K562 (cell line): ENCODE results near the gene SPIN2A. TPM values are rescaled to one million over a fixed set of nuclear protein-coding genes. Genes with fewer than 3 reads are reported as not detected.

ENCODE experiments used
- ATAC-seq: fragments of 200-7000 bp; cut with Tn5 transposase; 3 replicates; pipeline ENCODE4 v1.9.1; 2020; ENCODE audit warnings: moderate library complexity
- BruUV-seq: library from RNA; stranded (reverse); fragments of 400-500 nt; replicated peaks from 2 replicates; lab custom pipeline; 2021; lab: Mats Ljungman, UMichigan
- CTCF ChIA-PET: fragments of 300-600 bp; formaldehyde crosslinking; extraction: SDS; loops from one replicate; lab custom pipeline; 2021; ENCODE audit warnings: low intra/inter-chr PET ratio; lab: Yijun Ruan, JAX
- POLR2A ChIA-PET: fragments of 300-600, 350-650 bp; sonication (Branson Sonifier 250); formaldehyde crosslinking; extraction: SDS; loops from one replicate; lab custom pipeline; 2021; ENCODE audit warnings: antibody characterized with exemption, inconsistent platforms; lab: Yijun Ruan, JAX
- DNase-seq, 4 experiments: peaks; one replicate each; pipeline versions ENCODE4 v3.0.0 to v3.0.0-alpha.2; 2011 to 2018; ENCODE audit warnings: low spot score in 3 of 4, mixed read lengths in 3 of 4; ENCODE audit errors: extremely low read depth in 1 of 4
- FAIRE-seq: peaks from 2 replicates; lab custom pipeline; 2011; peaks lifted over from hg19 to GRCh38; lab: Jason Lieb, UNC
- H2AFZ ChIP-seq: 2 replicates; pipeline ENCODE4 v1.6.0; 2011; ENCODE audit warnings: low read depth, low read length, control low read depth, inconsistent platforms
- H3K27ac ChIP-seq: fragments of 200-600 bp; 3 replicates; pipeline ENCODE4 v1.8.0; 2011; ENCODE audit warnings: low read depth, mild to moderate bottlenecking, control low read depth, inconsistent platforms, low read length, moderate library complexity, mixed read lengths; ENCODE audit errors: extremely low read depth
- H3K27me3 ChIP-seq, 2 experiments: fragments of 300-600 bp in 1 of 2; 2 replicates in 1 of 2; 3 replicates in 1 of 2; pipeline versions ENCODE4 v1.6.0 to v1.8.0; 2011; ENCODE audit warnings: inconsistent platforms in 2 of 2, low read length in 2 of 2, mild to moderate bottlenecking in 1 of 2, mixed read lengths in 1 of 2, moderate library complexity in 1 of 2; ENCODE audit not compliant: control insufficient read depth in 2 of 2, insufficient read depth in 2 of 2
- H3K36me3 ChIP-seq: fragments of 300-600 bp; 3 replicates; pipeline ENCODE4 v1.8.0; 2011; ENCODE audit warnings: mild to moderate bottlenecking, low read length, inconsistent platforms; ENCODE audit not compliant: control insufficient read depth, insufficient read depth
- H3K4me1 ChIP-seq, 2 experiments: fragments of 200-600 bp in 1 of 2; replicated peaks in 1 of 2; 2 replicates in 1 of 2; 3 replicates in 1 of 2; pipeline versions ENCODE4 v1.5.1 to v1.8.0; 2011; ENCODE audit warnings: inconsistent platforms in 2 of 2, low read length in 2 of 2, mild to moderate bottlenecking in 1 of 2, mixed read lengths in 1 of 2, moderate library complexity in 1 of 2; ENCODE audit not compliant: control insufficient read depth in 2 of 2, insufficient read depth in 2 of 2
- H3K4me2 ChIP-seq: 2 replicates; pipeline ENCODE4 v1.6.1; 2011; ENCODE audit warnings: low read length, control low read depth, inconsistent platforms, mixed read lengths; ENCODE audit not compliant: insufficient read depth
- H3K4me3 ChIP-seq: fragments of 200-600 bp; sonication (generic), shearing (Covaris generic); 2 replicates; pipeline ENCODE4 v1.5.1; 2016; ENCODE audit warnings: control low read depth, inconsistent platforms
- H3K79me2 ChIP-seq: fragments of 200-600 bp; 3 replicates; pipeline ENCODE4 v1.8.0; 2011; ENCODE audit warnings: low read length, inconsistent platforms; ENCODE audit not compliant: control insufficient read depth, insufficient read depth
- H3K9ac ChIP-seq, 2 experiments: 2 replicates each; pipeline versions ENCODE4 v1.6.0 to v1.6.1; 2011; ENCODE audit warnings: low read depth in 2 of 2, low read length in 2 of 2, control low read depth in 1 of 2, inconsistent platforms in 1 of 2, mild to moderate bottlenecking in 1 of 2, mixed read lengths in 1 of 2; ENCODE audit not compliant: insufficient read depth in 1 of 2
- H3K9me1 ChIP-seq: one replicate; pipeline ENCODE4 v1.6.0; 2011; ENCODE audit warnings: inconsistent platforms, mild to moderate bottlenecking, low read length, moderate library complexity; ENCODE audit not compliant: control insufficient read depth, insufficient read depth
- H3K9me3 ChIP-seq: replicated peaks from 2 replicates; pipeline ENCODE4 v1.5.1; 2011; ENCODE audit warnings: low read depth, low read length, inconsistent platforms; ENCODE audit not compliant: control insufficient read depth, insufficient read depth
- H4K20me1 ChIP-seq: replicated peaks from 2 replicates; pipeline ENCODE4 v1.6.1; 2011; ENCODE audit warnings: low read length, inconsistent platforms, mixed read lengths; ENCODE audit not compliant: control insufficient read depth, insufficient read depth
- CCAR2 ChIP-seq: fragments of 200-400 bp; formaldehyde crosslinking; IDR thresholded peaks from 2 replicates; pipeline ENCODE4 v1.6.1; 2017; ENCODE audit warnings: mild to moderate bottlenecking, low read depth, low read length
- NR2C1 ChIP-seq, 2 experiments: fragments of 450-650 bp; IDR thresholded peaks; 2 replicates each; pipeline ENCODE4 v1.6.1; 2017; ENCODE audit warnings: mild to moderate bottlenecking in 2 of 2, antibody characterized with exemption in 1 of 2, inconsistent platforms in 1 of 2, missing compliant biosample characterization in 1 of 2, missing genetic modification characterization in 1 of 2
- PBX2 ChIP-seq, 2 experiments: IDR thresholded peaks in 1 of 2; conservative IDR thresholded peaks in 1 of 2; 2 replicates each; pipeline ENCODE4 v1.6.1; 2016; ENCODE audit warnings: low read depth in 2 of 2, mild to moderate bottlenecking in 1 of 2, missing compliant biosample characterization in 1 of 2, missing genetic modification characterization in 1 of 2, moderate library complexity in 1 of 2
- WGBS: fragments of 100-300 bp; shearing (Covaris generic); methylation state at CpG from one replicate; pipeline ENCODE4 v1.1.6; 2016; ENCODE audit warnings: low coverage, mixed read lengths; ENCODE audit not compliant: insufficient coverage; ENCODE audit errors: missing lambda C conversion rate; 5-methylcytosine and 5-hydroxymethylcytosine counted together
- in situ Hi-C: fragments of 300-500 bp; cut with MboI; formaldehyde crosslinking; loops from 4 replicates; pipeline ENCODE4 v1.15.0; 2018; ENCODE audit warnings: inconsistent platforms, mixed read lengths
- intact Hi-C: fragments of 100-400 bp; cut with micrococcal nuclease; formaldehyde crosslinking; loops from 2 replicates; pipeline ENCODE4 v1.14.2; 2022
- polyA plus RNA-seq, 8 experiments: library from polyadenylated mRNA; depleted of rRNA in 4 of 8; stranded (reverse) in 5 of 8; unstranded in 3 of 8; fragments of >200 nt; fragmentation: Nextera tagmentation in 2 of 8; fragmentation: Illumina TruSeq in 1 of 8; extraction: Ambion mirVana in 2 of 8; extraction: Trizol in 1 of 8; gene quantifications; 2 replicates each; pipeline versions ENCODE4 v1.2.1 to v1.2.3, GENCODE V29; 2011 to 2014; ENCODE audit warnings: inconsistent platforms in 1 of 8, missing spikeins in 1 of 8
- total RNA-seq, 7 experiments: library from RNA; depleted of rRNA in 6 of 7; stranded (reverse); fragments of >200 nt in 6 of 7; fragmentation: Illumina TruSeq in 2 of 7; extraction: Trizol in 2 of 7; gene quantifications; 2 replicates each; pipeline versions ENCODE4 v1.2.1 to v1.2.3, GENCODE V29; 2011 to 2021; ENCODE audit warnings: low replicate concordance in 1 of 7
- TF ChIP-seq, protein P1 (sequence below), 2 experiments: fragments of 450-650 bp; formaldehyde crosslinking in 1 of 2; IDR thresholded peaks; 2 replicates each; pipeline versions ENCODE4 v1.4.0 to v1.6.1; 2014 to 2020; ENCODE audit warnings: mild to moderate bottlenecking in 2 of 2, borderline replicate concordance in 1 of 2, low read depth in 1 of 2
- TF ChIP-seq, protein P2 (sequence below), 3 experiments: IDR thresholded peaks in 2 of 3; conservative IDR thresholded peaks in 1 of 3; 2 replicates each; pipeline ENCODE4 v1.5.1; 2011 to 2012; ENCODE audit warnings: low read length in 3 of 3, mild to moderate bottlenecking in 3 of 3, control low read depth in 2 of 3, improper control_type of control experiment in 1 of 3, inconsistent platforms in 1 of 3, low read depth in 1 of 3, mixed read lengths in 1 of 3, moderate library complexity in 1 of 3; ENCODE audit not compliant: insufficient read depth in 2 of 3

SPIN2A gene
- total and polyA plus RNA-seq, 9 of the 15 experiments (the other 6 are each of a cell fraction or from before 2014, with no cell fraction given) = 0.03 to 1.6 (median 0.58) TPM

DNA sequence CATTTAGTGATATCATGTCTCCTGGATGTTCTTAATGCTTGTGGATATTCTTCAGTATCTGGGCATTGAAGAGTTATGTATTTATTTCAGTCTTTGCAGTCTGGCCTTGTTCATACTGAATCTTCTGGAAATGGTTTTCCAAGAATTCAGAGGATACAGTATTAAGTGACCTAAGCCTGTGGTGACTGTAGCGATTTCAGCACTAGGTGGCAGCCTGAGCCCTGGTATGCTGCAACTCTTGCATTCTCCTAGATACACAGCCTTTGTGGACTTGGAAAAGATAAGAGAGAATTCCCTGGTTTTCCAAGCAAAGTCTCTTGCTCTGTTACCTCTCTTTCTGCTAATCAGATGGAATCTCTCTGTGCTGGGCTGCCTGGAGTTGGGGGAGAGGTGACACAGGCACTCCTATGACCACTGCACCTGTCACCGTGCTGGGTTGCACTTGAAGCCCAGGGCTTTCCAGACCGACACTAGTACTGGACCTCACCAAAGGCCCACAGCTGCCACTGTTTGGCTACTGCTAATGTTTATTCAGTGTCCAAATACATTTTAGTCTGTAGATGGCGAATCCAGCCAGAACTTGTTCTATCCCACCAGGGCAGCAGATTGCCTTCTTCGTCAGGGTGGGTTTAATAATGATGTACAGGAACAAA lies 19.3 kb upstream of the SPIN2A start:
- DNase-seq (peak in 3 of 4 experiments; percentile 8 to 49 (median 23)), FAIRE-seq (peak; percentile 85), ATAC-seq (peak; percentile 94)
- ChIA-PET POLR2A (interaction anchor here (1.1 kb wide), 1 partner anchor 10 kb away, joined by 4 read pairs; no protein-coding TSS in a partner anchor), CTCF (no interaction called here)
- no peaks in the 10 kb centered on the region for H4K20me1 ChIP-seq
- H3K27ac ChIP-seq = no peak overlapping the region
- H3K9me3 ChIP-seq = no peaks in the 10 kb centered on the region
- intact Hi-C loops = loop anchor here (5.0 kb wide), 2 partner anchors 296 to 441 kb away; no protein-coding TSS in a partner anchor
- no peaks in the 10 kb centered on the region for H3K36me3 ChIP-seq
- WGBS = 36% methylated on average over 4 of the region's 5 CpGs
- BruUV-seq = no TSS peak
- H2AFZ ChIP-seq = no peak overlapping the region
- no peaks in the 10 kb centered on the region for H3K9me1 ChIP-seq
- in situ Hi-C loops = no loop called here
- H3K4me1 ChIP-seq = peaks cover 0 to 12% of the 10 kb centered on the region in 2 experiments; a peak in 3 of 5 replicates
- H3K4me2 ChIP-seq = no peak overlapping the region
- H3K4me3 ChIP-seq = no peak overlapping the region
- 0 out of 3 replicates have a peak, but pooled peaks cover 2% of the 10 kb centered on the region for H3K79me2 ChIP-seq
- no peak overlapping the region for H3K9ac ChIP-seq
- no peaks in the 10 kb centered on the region for H3K27me3 ChIP-seq
- TF ChIP-seq, protein P1, sequence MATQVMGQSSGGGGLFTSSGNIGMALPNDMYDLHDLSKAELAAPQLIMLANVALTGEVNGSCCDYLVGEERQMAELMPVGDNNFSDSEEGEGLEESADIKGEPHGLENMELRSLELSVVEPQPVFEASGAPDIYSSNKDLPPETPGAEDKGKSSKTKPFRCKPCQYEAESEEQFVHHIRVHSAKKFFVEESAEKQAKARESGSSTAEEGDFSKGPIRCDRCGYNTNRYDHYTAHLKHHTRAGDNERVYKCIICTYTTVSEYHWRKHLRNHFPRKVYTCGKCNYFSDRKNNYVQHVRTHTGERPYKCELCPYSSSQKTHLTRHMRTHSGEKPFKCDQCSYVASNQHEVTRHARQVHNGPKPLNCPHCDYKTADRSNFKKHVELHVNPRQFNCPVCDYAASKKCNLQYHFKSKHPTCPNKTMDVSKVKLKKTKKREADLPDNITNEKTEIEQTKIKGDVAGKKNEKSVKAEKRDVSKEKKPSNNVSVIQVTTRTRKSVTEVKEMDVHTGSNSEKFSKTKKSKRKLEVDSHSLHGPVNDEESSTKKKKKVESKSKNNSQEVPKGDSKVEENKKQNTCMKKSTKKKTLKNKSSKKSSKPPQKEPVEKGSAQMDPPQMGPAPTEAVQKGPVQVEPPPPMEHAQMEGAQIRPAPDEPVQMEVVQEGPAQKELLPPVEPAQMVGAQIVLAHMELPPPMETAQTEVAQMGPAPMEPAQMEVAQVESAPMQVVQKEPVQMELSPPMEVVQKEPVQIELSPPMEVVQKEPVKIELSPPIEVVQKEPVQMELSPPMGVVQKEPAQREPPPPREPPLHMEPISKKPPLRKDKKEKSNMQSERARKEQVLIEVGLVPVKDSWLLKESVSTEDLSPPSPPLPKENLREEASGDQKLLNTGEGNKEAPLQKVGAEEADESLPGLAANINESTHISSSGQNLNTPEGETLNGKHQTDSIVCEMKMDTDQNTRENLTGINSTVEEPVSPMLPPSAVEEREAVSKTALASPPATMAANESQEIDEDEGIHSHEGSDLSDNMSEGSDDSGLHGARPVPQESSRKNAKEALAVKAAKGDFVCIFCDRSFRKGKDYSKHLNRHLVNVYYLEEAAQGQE (IDR thresholded peaks at IDR 0.05; ENCODE audit: borderline replicate concordance) = 0 out of 2 replicates have a peak, but pooled peaks have one; percentile 13
- TF ChIP-seq, protein P1 (CRISPR knock-in tag; IDR thresholded peaks at IDR 0.05; ENCODE audit: low read depth) = no peak
- TF ChIP-seq PBX2 (CRISPR knock-in tag; IDR thresholded peaks at IDR 0.05; ENCODE audit: low read depth) (no peak), PBX2 (tag; conservative IDR thresholded peaks at IDR 0.05; ENCODE audit: low read depth) (no peak), NR2C1 (IDR thresholded peaks at IDR 0.05) (no peak), NR2C1 (tag; IDR thresholded peaks at IDR 0.05) (no peak), CCAR2 (no peak)
- TF ChIP-seq, protein P2, sequence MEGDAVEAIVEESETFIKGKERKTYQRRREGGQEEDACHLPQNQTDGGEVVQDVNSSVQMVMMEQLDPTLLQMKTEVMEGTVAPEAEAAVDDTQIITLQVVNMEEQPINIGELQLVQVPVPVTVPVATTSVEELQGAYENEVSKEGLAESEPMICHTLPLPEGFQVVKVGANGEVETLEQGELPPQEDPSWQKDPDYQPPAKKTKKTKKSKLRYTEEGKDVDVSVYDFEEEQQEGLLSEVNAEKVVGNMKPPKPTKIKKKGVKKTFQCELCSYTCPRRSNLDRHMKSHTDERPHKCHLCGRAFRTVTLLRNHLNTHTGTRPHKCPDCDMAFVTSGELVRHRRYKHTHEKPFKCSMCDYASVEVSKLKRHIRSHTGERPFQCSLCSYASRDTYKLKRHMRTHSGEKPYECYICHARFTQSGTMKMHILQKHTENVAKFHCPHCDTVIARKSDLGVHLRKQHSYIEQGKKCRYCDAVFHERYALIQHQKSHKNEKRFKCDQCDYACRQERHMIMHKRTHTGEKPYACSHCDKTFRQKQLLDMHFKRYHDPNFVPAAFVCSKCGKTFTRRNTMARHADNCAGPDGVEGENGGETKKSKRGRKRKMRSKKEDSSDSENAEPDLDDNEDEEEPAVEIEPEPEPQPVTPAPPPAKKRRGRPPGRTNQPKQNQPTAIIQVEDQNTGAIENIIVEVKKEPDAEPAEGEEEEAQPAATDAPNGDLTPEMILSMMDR (IDR thresholded peaks at IDR 0.05 in 2 of 3, conservative IDR thresholded peaks at IDR 0.05 in 1 of 3; ENCODE audit: insufficient read depth in 2 of 3, low read depth in 1 of 3, low read length in 3 of 3) = peak; percentile 40 to 56 (median 46); a peak in 5 of 6 replicates
